CD4-positive, alpha-beta memory T cell (primary cell): ENCODE results near the gene LRRC53. TPM values are rescaled to one million over a fixed set of nuclear protein-coding genes. Genes with fewer than 3 reads are reported as not detected.

ENCODE experiments used
- CTCF ChIA-PET: fragments of 350-600 bp; sonication (Branson Sonifier 250); formaldehyde crosslinking; loops from one replicate; lab custom pipeline; 2021; ENCODE audit warnings: inconsistent platforms; ENCODE audit not compliant: partially characterized antibody; lab: Charles Lee
- POLR2A ChIA-PET: fragments of 350-600 bp; sonication (Branson Sonifier 250); formaldehyde crosslinking; loops from one replicate; lab custom pipeline; 2021; ENCODE audit not compliant: partially characterized antibody; lab: Charles Lee
- DNase-seq, 5 donors: peaks; one replicate each; pipeline versions ENCODE4 v3.0.0 to v3.0.0-alpha.2; 2020 to 2022; ENCODE audit warnings: mixed read lengths in 1 of 5
- H3K27ac ChIP-seq: one replicate; pipeline ENCODE4 v1.7.0; 2013; ENCODE audit warnings: low read depth, low read length
- H3K27me3 ChIP-seq: 2 replicates; pipeline ENCODE4 v1.7.0; 2013; ENCODE audit warnings: mild to moderate bottlenecking, low read length, moderate library complexity; ENCODE audit not compliant: insufficient read depth
- H3K36me3 ChIP-seq: 2 replicates; pipeline ENCODE4 v1.7.0; 2013; ENCODE audit warnings: mild to moderate bottlenecking, low read length, moderate library complexity; ENCODE audit not compliant: insufficient read depth
- H3K4me1 ChIP-seq: 2 replicates; pipeline ENCODE4 v1.7.0; 2013; ENCODE audit warnings: mild to moderate bottlenecking, low read length, moderate library complexity; ENCODE audit not compliant: insufficient read depth
- H3K4me3 ChIP-seq, 2 donors: one replicate each; pipeline ENCODE4 v1.7.0; 2013; ENCODE audit warnings: low read length in 2 of 2, mild to moderate bottlenecking in 1 of 2
- H3K9me3 ChIP-seq, 2 donors: one replicate each; pipeline ENCODE4 v1.7.0; 2013; ENCODE audit warnings: low read length in 2 of 2, control low read depth in 1 of 2; ENCODE audit not compliant: control insufficient read depth in 1 of 2
- H3K27ac Mint-ChIP-seq, 7 donors: one replicate each; pipeline ENCODE4 v1.8.0; 2020 to 2021; ENCODE audit warnings: mixed read lengths in 7 of 7, mild to moderate bottlenecking in 6 of 7, inconsistent platforms in 3 of 7, moderate library complexity in 3 of 7
- H3K27me3 Mint-ChIP-seq, 2 donors: one replicate each; pipeline ENCODE4 v1.8.0; 2020 to 2021; ENCODE audit warnings: mixed read lengths in 2 of 2
- H3K36me3 Mint-ChIP-seq, 2 donors: one replicate each; pipeline ENCODE4 v1.8.0; 2020 to 2021; ENCODE audit warnings: mixed read lengths in 2 of 2, inconsistent platforms in 1 of 2, mild to moderate bottlenecking in 1 of 2
- H3K4me1 Mint-ChIP-seq, 4 donors: one replicate each; pipeline ENCODE4 v1.8.0; 2020 to 2021; ENCODE audit warnings: mixed read lengths in 4 of 4, mild to moderate bottlenecking in 1 of 4
- H3K4me3 Mint-ChIP-seq, 8 donors: one replicate each; pipeline ENCODE4 v1.8.0; 2020 to 2021; ENCODE audit warnings: mixed read lengths in 8 of 8, mild to moderate bottlenecking in 7 of 8, moderate library complexity in 6 of 8, inconsistent platforms in 3 of 8
- H3K9me3 Mint-ChIP-seq, 8 donors: one replicate each; pipeline ENCODE4 v1.8.0; 2020 to 2021; ENCODE audit warnings: mixed read lengths in 8 of 8, mild to moderate bottlenecking in 5 of 8, inconsistent platforms in 3 of 8, moderate library complexity in 1 of 8
- intact Hi-C: fragments of 100-400 bp; cut with micrococcal nuclease; formaldehyde crosslinking; loops from one replicate; pipeline ENCODE4 v1.15.1; 2023
- polyA plus RNA-seq, 2 donors: library from polyadenylated mRNA; unstranded; fragments of 300-500 nt; fragmentation: Illumina TruSeq; gene quantifications; one replicate each; pipeline ENCODE4 v1.2.3, GENCODE V29; 2021
- total RNA-seq, 2 experiments: library from RNA; stranded (reverse); gene quantifications; one replicate each; pipeline ENCODE4 v1.2.3, GENCODE V29; 2021

LRRC53 gene
- total and polyA plus RNA-seq, 4 experiments from 2014 or later, result not detected

- Histone ChIP-seq H3K27ac (no peak overlapping the region), H3K27me3 (no peaks in the 10 kb centered on the region), H3K36me3 (no peaks in the 10 kb centered on the region), H3K4me3 (no peak overlapping the region), H3K4me1 (no peaks in the 10 kb centered on the region), H3K9me3 (no peaks in the 10 kb centered on the region)
- H3K36me3 Mint-ChIP-seq, result no peaks in the 10 kb centered on the region
- POLR2A ChIA-PET, result no interaction called here
- peak overlapping the region in 1 of 7 donors; percentile 18 for H3K27ac Mint-ChIP-seq
- CTCF ChIA-PET, result no interaction called here
- peaks cover 0 to 3% (median 0%) of the 10 kb centered on the region in 4 donors for H3K4me1 Mint-ChIP-seq
- no peak for DNase-seq
- H3K9me3 Mint-ChIP-seq, result peaks cover 0 to 2% (median 0%) of the 10 kb centered on the region in 8 donors
- intact Hi-C loops, result no loop called here
- H3K4me3 Mint-ChIP-seq, result no peak overlapping the region
- peaks cover 0 to 1% of the 10 kb centered on the region in 2 donors for H3K27me3 Mint-ChIP-seq
These were observed 6.3 kb downstream of the LRRC53 start for GRCh38 chr1:74505928-74506710.

- no peak overlapping the region for H3K27ac Mint-ChIP-seq
- intact Hi-C loops, result no loop called here
- no peak overlapping the region for H3K4me3 Mint-ChIP-seq
- no peaks in the 10 kb centered on the region for H3K36me3 Mint-ChIP-seq
- H3K27me3 ChIP-seq, result no peaks in the 10 kb centered on the region
- peaks cover 0 to 1% of the 10 kb centered on the region in 2 donors for H3K27me3 Mint-ChIP-seq
- H3K9me3 Mint-ChIP-seq, result peaks cover 0 to 2% (median 0%) of the 10 kb centered on the region in 8 donors
- POLR2A ChIA-PET, result no interaction called here
- H3K27ac ChIP-seq, result no peak overlapping the region
- no peaks in the 10 kb centered on the region for H3K36me3 ChIP-seq
- CTCF ChIA-PET, result no interaction called here
- DNase-seq, result no peak
- H3K4me3 ChIP-seq, result no peak overlapping the region
- no peaks in the 10 kb centered on the region for H3K4me1 ChIP-seq
- peaks cover 0 to 3% (median 0%) of the 10 kb centered on the region in 4 donors for H3K4me1 Mint-ChIP-seq
- no peaks in the 10 kb centered on the region for H3K9me3 ChIP-seq
These were observed 7.4 kb downstream of the LRRC53 start for GRCh38 chr1:74504933-74505512.

- CTCF ChIA-PET, result interaction anchor here (1.5 to 1.6 kb wide), 2 partner anchors 10 to 31 kb away, joined by 3 to 4 read pairs; no protein-coding TSS in a partner anchor
- peak in 4 of 5 donors; percentile 12 to 29 (median 20) for DNase-seq
- POLR2A ChIA-PET, result no interaction called here
- Histone ChIP-seq H3K27ac (no peak overlapping the region), H3K36me3 (no peaks in the 10 kb centered on the region), H3K4me3 (no peak overlapping the region), H3K27me3 (no peaks in the 10 kb centered on the region), H3K4me1 (no peaks in the 10 kb centered on the region), H3K9me3 (no peaks in the 10 kb centered on the region)
- Mint-ChIP-seq H3K9me3 (peaks cover 0 to 2% (median 0%) of the 10 kb centered on the region in 8 donors), H3K4me3 (peak overlapping the region in 1 of 8 donors; percentile 8), H3K4me1 (peaks cover 0 to 3% (median 0%) of the 10 kb centered on the region in 4 donors), H3K27ac (no peak overlapping the region), H3K36me3 (no peaks in the 10 kb centered on the region), H3K27me3 (peaks cover 0 to 1% of the 10 kb centered on the region in 2 donors)
- intact Hi-C loops, result no loop called here
These were observed 8.1 kb downstream of the LRRC53 start for GRCh38 chr1:74504125-74504932.

- H3K4me3 Mint-ChIP-seq, result no peak overlapping the region
- H3K4me3 ChIP-seq, result no peak overlapping the region
- ChIA-PET CTCF (interaction anchor here (0.9 to 1.6 kb wide), 2 partner anchors 8 to 20 kb away, joined by 3 to 4 read pairs; no protein-coding TSS in a partner anchor), POLR2A (no interaction called here)
- no peaks in the 10 kb centered on the region for H3K9me3 ChIP-seq
- H3K27me3 ChIP-seq, result no peaks in the 10 kb centered on the region
- peaks cover 0 to 2% (median 0%) of the 10 kb centered on the region in 8 donors for H3K9me3 Mint-ChIP-seq
- H3K4me1 ChIP-seq, result no peaks in the 10 kb centered on the region
- peaks cover 0 to 3% (median 0%) of the 10 kb centered on the region in 4 donors for H3K4me1 Mint-ChIP-seq
- intact Hi-C loops, result no loop called here
- DNase-seq, result no peak
- no peak overlapping the region for H3K27ac ChIP-seq
- H3K27me3 Mint-ChIP-seq, result peaks cover 0 to 1% of the 10 kb centered on the region in 2 donors
- H3K36me3 Mint-ChIP-seq, result no peaks in the 10 kb centered on the region
- H3K36me3 ChIP-seq, result no peaks in the 10 kb centered on the region
- no peak overlapping the region for H3K27ac Mint-ChIP-seq
These were observed 9.6 kb downstream of the LRRC53 start for GRCh38 chr1:74502858-74503257.

GRCh38 chr1:74502432-74502831, 10.0 kb downstream of the LRRC53 start:
- Mint-ChIP-seq H3K9me3 (peaks cover 0 to 2% (median 0%) of the 10 kb centered on the region in 8 donors), H3K27me3 (peaks cover 0 to 1% of the 10 kb centered on the region in 2 donors), H3K4me1 (peaks cover 0 to 3% (median 0%) of the 10 kb centered on the region in 4 donors), H3K4me3 (no peak overlapping the region), H3K36me3 (no peaks in the 10 kb centered on the region), H3K27ac (no peak overlapping the region)
- no peak for DNase-seq
- no peak overlapping the region for H3K4me3 ChIP-seq
- no peaks in the 10 kb centered on the region for H3K27me3 ChIP-seq
- POLR2A ChIA-PET, result no interaction called here
- H3K9me3 ChIP-seq, result no peaks in the 10 kb centered on the region
- no peaks in the 10 kb centered on the region for H3K36me3 ChIP-seq
- CTCF ChIA-PET, result interaction anchor here (0.9 to 1.6 kb wide), 2 partner anchors 8 to 20 kb away, joined by 3 to 4 read pairs; no protein-coding TSS in a partner anchor
- intact Hi-C loops, result no loop called here
- no peaks in the 10 kb centered on the region for H3K4me1 ChIP-seq
- H3K27ac ChIP-seq, result no peak overlapping the region

GRCh38 chr1:74498901-74499300, 13.5 kb downstream of the LRRC53 start:
- DNase-seq, result no peak
- Mint-ChIP-seq H3K27ac (no peak overlapping the region), H3K36me3 (no peaks in the 10 kb centered on the region), H3K4me3 (no peak overlapping the region), H3K4me1 (no peaks in the 10 kb centered on the region), H3K9me3 (peaks cover 0 to 2% (median 0%) of the 10 kb centered on the region in 8 donors), H3K27me3 (peaks cover 0 to 2% of the 10 kb centered on the region in 2 donors)
- CTCF ChIA-PET, result no interaction called here
- intact Hi-C loops, result no loop called here
- no peaks in the 10 kb centered on the region for H3K36me3 ChIP-seq
- H3K4me3 ChIP-seq, result no peak overlapping the region
- no peaks in the 10 kb centered on the region for H3K4me1 ChIP-seq
- no peak overlapping the region for H3K27ac ChIP-seq
- POLR2A ChIA-PET, result no interaction called here
- no peaks in the 10 kb centered on the region for H3K9me3 ChIP-seq
- no peaks in the 10 kb centered on the region for H3K27me3 ChIP-seq

GRCh38 chr1:74496669-74497068, 15.7 kb downstream of the LRRC53 start:
- Histone ChIP-seq H3K9me3 (no peaks in the 10 kb centered on the region), H3K4me1 (no peaks in the 10 kb centered on the region), H3K27ac (no peak overlapping the region), H3K4me3 (no peak overlapping the region), H3K36me3 (no peaks in the 10 kb centered on the region), H3K27me3 (no peaks in the 10 kb centered on the region)
- H3K4me3 Mint-ChIP-seq, result no peak overlapping the region
- ChIA-PET POLR2A (no interaction called here), CTCF (no interaction called here)
- H3K27ac Mint-ChIP-seq, result no peak overlapping the region
- H3K4me1 Mint-ChIP-seq, result no peaks in the 10 kb centered on the region
- intact Hi-C loops, result no loop called here
- peaks cover 0 to 2% of the 10 kb centered on the region in 2 donors for H3K27me3 Mint-ChIP-seq
- peaks cover 0 to 2% (median 0%) of the 10 kb centered on the region in 8 donors for H3K9me3 Mint-ChIP-seq
- no peaks in the 10 kb centered on the region for H3K36me3 Mint-ChIP-seq
- DNase-seq, result no peak
